H1 (cell line): ENCODE data around the gene ZPBP2. TPM values are rescaled to one million over a fixed set of nuclear protein-coding genes. Genes with fewer than 3 reads are reported as not detected.

Experiments
- CTCF ChIA-PET: fragments of 300-600 bp; sonication (Branson Sonifier 250); formaldehyde crosslinking; loops from one replicate; lab custom pipeline; 2021; ENCODE audit not compliant: partially characterized antibody; lab: Charles Lee
- POLR2A ChIA-PET: fragments of 300-600 bp; sonication (Branson Sonifier 250); formaldehyde crosslinking; loops from one replicate; lab custom pipeline; 2021; ENCODE audit warnings: inconsistent platforms; ENCODE audit not compliant: partially characterized antibody; lab: Charles Lee
- DNase-seq, 2 experiments: peaks; one replicate each; pipeline versions ENCODE4 v3.0.0 to v3.0.0-alpha.2; 2010 to 2022; ENCODE audit warnings: low spot score in 2 of 2, low read depth in 1 of 2, mixed read lengths in 1 of 2
- FAIRE-seq: peaks from 2 replicates; lab custom pipeline; 2011; peaks lifted over from hg19 to GRCh38; lab: Jason Lieb, UNC
- H2AFZ ChIP-seq: 2 replicates; pipeline ENCODE4 v1.8.1; 2012; ENCODE audit warnings: low read length, inconsistent platforms
- H2AK5ac ChIP-seq: 2 replicates; pipeline ENCODE4 v1.6.1; 2013; ENCODE audit warnings: low read depth, low read length
- H2BK120ac ChIP-seq: replicated peaks from 2 replicates; pipeline ENCODE3; 2013; ENCODE audit warnings: low read depth, low read length, inconsistent platforms
- H2BK12ac ChIP-seq: 2 replicates; pipeline ENCODE4 v1.6.1; 2013; ENCODE audit warnings: low read depth, low read length
- H2BK15ac ChIP-seq: 2 replicates; pipeline ENCODE4 v1.6.1; 2013; ENCODE audit warnings: low read length
- H2BK20ac ChIP-seq: 2 replicates; pipeline ENCODE4 v1.6.1; 2013; ENCODE audit warnings: low read length
- H2BK5ac ChIP-seq: 2 replicates; pipeline ENCODE4 v1.6.1; 2013; ENCODE audit warnings: low read depth, low read length
- H3K14ac ChIP-seq: 2 replicates; pipeline ENCODE4 v1.6.1; 2013; ENCODE audit warnings: inconsistent platforms; ENCODE audit not compliant: insufficient read length
- H3K18ac ChIP-seq: 2 replicates; pipeline ENCODE4 v1.6.1; 2013; ENCODE audit warnings: low read length; ENCODE audit errors: extremely low read depth
- H3K23ac ChIP-seq: 2 replicates; pipeline ENCODE4 v1.6.1; 2013; ENCODE audit warnings: inconsistent platforms; ENCODE audit not compliant: insufficient read length
- H3K23me2 ChIP-seq: 2 replicates; pipeline ENCODE4 v1.6.1; 2013; ENCODE audit warnings: low read depth, low read length
- H3K27ac ChIP-seq: 2 replicates; pipeline ENCODE4 v1.6.1; 2011; ENCODE audit warnings: low read depth, low read length, inconsistent platforms
- H3K27me3 ChIP-seq, 4 experiments: replicated peaks in 1 of 4; 1 replicate in 1 of 4; 2 replicates in 3 of 4; pipeline versions ENCODE4 v1.6.1 to v1.8.1; 2011 to 2013; ENCODE audit warnings: low read length in 3 of 4, mild to moderate bottlenecking in 3 of 4, inconsistent platforms in 2 of 4, mixed read lengths in 2 of 4, moderate library complexity in 1 of 4; ENCODE audit not compliant: control insufficient read depth in 3 of 4, insufficient read depth in 3 of 4; ENCODE audit errors: extremely low read depth in 1 of 4
- H3K36me3 ChIP-seq, 4 experiments: 2 replicates each; pipeline versions ENCODE4 v1.6.1 to v1.8.1; 2011 to 2013; ENCODE audit warnings: mild to moderate bottlenecking in 4 of 4, low read length in 3 of 4, moderate library complexity in 2 of 4, control low read depth in 1 of 4, inconsistent platforms in 1 of 4; ENCODE audit not compliant: insufficient read depth in 4 of 4, control insufficient read depth in 2 of 4
- H3K4ac ChIP-seq: replicated peaks from 2 replicates; pipeline ENCODE3; 2013; ENCODE audit warnings: low read length, low read depth, mixed read lengths, inconsistent platforms; ENCODE audit not compliant: insufficient read length
- H3K4me1 ChIP-seq, 4 experiments: replicated peaks in 1 of 4; 1 replicate in 1 of 4; 2 replicates in 3 of 4; pipeline versions ENCODE4 v1.6.1 to v1.8.1; 2011 to 2013; ENCODE audit warnings: low read length in 3 of 4, inconsistent platforms in 2 of 4, mixed read lengths in 1 of 4; ENCODE audit not compliant: insufficient read depth in 4 of 4, control insufficient read depth in 3 of 4
- H3K4me2 ChIP-seq, 2 experiments: 2 replicates each; pipeline versions ENCODE4 v1.6.1 to v1.8.1; 2011 to 2013; ENCODE audit warnings: low read depth in 2 of 2, low read length in 2 of 2, control low read depth in 1 of 2, inconsistent platforms in 1 of 2, mild to moderate bottlenecking in 1 of 2; ENCODE audit not compliant: insufficient read depth in 1 of 2
- H3K4me3 ChIP-seq, 4 experiments: fragments of 200-600, 300-600 bp in 1 of 4; sonication (generic), shearing (Covaris generic), sonication (Bioruptor Twin) in 1 of 4; 2 replicates each; pipeline versions ENCODE4 v1.5.1 to v1.8.1; 2011 to 2016; ENCODE audit warnings: low read length in 4 of 4, low read depth in 3 of 4, control low read depth in 2 of 4, inconsistent platforms in 2 of 4, mild to moderate bottlenecking in 2 of 4, mixed read lengths in 1 of 4, moderate library complexity in 1 of 4; ENCODE audit not compliant: insufficient read depth in 2 of 4; ENCODE audit errors: extremely low read depth in 1 of 4
- H3K56ac ChIP-seq: replicated peaks from 2 replicates; pipeline ENCODE3; 2013; ENCODE audit warnings: low read depth, mild to moderate bottlenecking, mixed read lengths, low read length, inconsistent platforms; ENCODE audit not compliant: insufficient read length
- H3K79me1 ChIP-seq: 2 replicates; pipeline ENCODE4 v1.6.1; 2013; ENCODE audit warnings: low read depth, low read length, control low read depth
- H3K79me2 ChIP-seq, 2 experiments: 2 replicates each; pipeline versions ENCODE4 v1.6.1 to v1.8.1; 2012 to 2013; ENCODE audit warnings: low read length in 2 of 2, mild to moderate bottlenecking in 2 of 2, inconsistent platforms in 1 of 2; ENCODE audit not compliant: insufficient read depth in 2 of 2, control insufficient read depth in 1 of 2
- H3K9ac ChIP-seq, 4 experiments: replicated peaks in 1 of 4; 1 replicate in 1 of 4; 2 replicates in 3 of 4; pipeline versions ENCODE4 v1.6.1 to v1.8.1; 2011 to 2013; ENCODE audit warnings: low read depth in 3 of 4, low read length in 3 of 4, control low read depth in 2 of 4, mild to moderate bottlenecking in 2 of 4, moderate library complexity in 2 of 4, inconsistent platforms in 1 of 4; ENCODE audit errors: extremely low read depth in 1 of 4
- H3K9me3 ChIP-seq, 2 experiments: 2 replicates each; pipeline versions ENCODE4 v1.6.1 to v1.8.1; 2012 to 2013; ENCODE audit warnings: mild to moderate bottlenecking in 2 of 2, moderate library complexity in 2 of 2, control low read depth in 1 of 2, inconsistent platforms in 1 of 2, low read depth in 1 of 2, low read length in 1 of 2, mixed read lengths in 1 of 2; ENCODE audit not compliant: insufficient read depth in 2 of 2
- H4K20me1 ChIP-seq, 2 experiments: replicated peaks in 1 of 2; 2 replicates each; pipeline versions ENCODE3 to v1.8.1; 2011 to 2013; ENCODE audit warnings: inconsistent platforms in 2 of 2, low read length in 2 of 2, mild to moderate bottlenecking in 1 of 2; ENCODE audit not compliant: insufficient read depth in 2 of 2, control insufficient read depth in 1 of 2
- H4K5ac ChIP-seq: 2 replicates; pipeline ENCODE4 v1.6.1; 2013; ENCODE audit warnings: low read length, low read depth, mixed read lengths, inconsistent platforms; ENCODE audit not compliant: insufficient read length
- H4K8ac ChIP-seq: 2 replicates; pipeline ENCODE4 v1.8.0; 2013; ENCODE audit warnings: mild to moderate bottlenecking, moderate library complexity, low read length, inconsistent platforms; ENCODE audit not compliant: insufficient read depth; ENCODE audit errors: extremely low read depth
- H4K91ac ChIP-seq: replicated peaks from 2 replicates; pipeline ENCODE3; 2013; ENCODE audit warnings: low read length, mixed read lengths, inconsistent platforms; ENCODE audit not compliant: insufficient read length
- CEBPB ChIP-seq: IDR thresholded peaks from 2 replicates; pipeline ENCODE4 v1.6.1; 2012; ENCODE audit warnings: low read depth, low read length
- CTBP2 ChIP-seq: IDR thresholded peaks from 2 replicates; pipeline ENCODE4 v1.7.0; 2011; ENCODE audit warnings: borderline replicate concordance, mild to moderate bottlenecking, moderate library complexity, mixed read lengths, low read length; ENCODE audit not compliant: insufficient read depth, insufficient read length
- CTCF ChIP-seq, 3 experiments: IDR thresholded peaks; 1 replicate in 2 of 3; 2 replicates in 1 of 3; pipeline versions ENCODE4 v1.5.1 to v1.6.1; 2011; ENCODE audit warnings: low read length in 3 of 3, mild to moderate bottlenecking in 3 of 3, inconsistent platforms in 2 of 3, low read depth in 1 of 3, moderate library complexity in 1 of 3; ENCODE audit not compliant: insufficient read depth in 1 of 3; ENCODE audit errors: control extremely low read depth in 1 of 3
- KDM4A ChIP-seq: IDR thresholded peaks from one replicate; pipeline ENCODE4 v1.7.1; 2012; ENCODE audit warnings: low read depth, mild to moderate bottlenecking, moderate library complexity, low read length, inconsistent platforms; ENCODE audit not compliant: severe bottlenecking
- PHF8 ChIP-seq: fragments of 200-600 bp; sonication (generic); conservative IDR thresholded peaks from 2 replicates; pipeline ENCODE4 v1.7.1; 2012; ENCODE audit warnings: low read depth, mild to moderate bottlenecking, inconsistent platforms, low read length, moderate library complexity
- RAD21 ChIP-seq, 2 experiments: IDR thresholded peaks in 1 of 2; conservative IDR thresholded peaks in 1 of 2; 2 replicates each; pipeline ENCODE4 v1.6.1; 2011; ENCODE audit warnings: low read depth in 2 of 2, low read length in 2 of 2, improper control_type of control experiment in 1 of 2, inconsistent platforms in 1 of 2, mild to moderate bottlenecking in 1 of 2, moderate library complexity in 1 of 2
- USF2 ChIP-seq: IDR thresholded peaks from 2 replicates; pipeline ENCODE4 v1.6.1; 2011; ENCODE audit warnings: low read length, improper control_type of control experiment
- YY1 ChIP-seq: IDR thresholded peaks from 2 replicates; pipeline ENCODE4 v1.6.1; 2011; ENCODE audit warnings: low read depth, mild to moderate bottlenecking, low read length
- WGBS, 2 experiments: shearing (Covaris generic) in 1 of 2; methylation state at CpG; one replicate each; pipeline versions ENCODE4 v1.1.6 to v1.1.7; 2013 to 2015; ENCODE audit warnings: low lambda C conversion rate in 2 of 2, mixed read lengths in 2 of 2, inconsistent platforms in 1 of 2, low coverage in 1 of 2, missing lambda C conversion rate in 1 of 2; ENCODE audit not compliant: insufficient replicate concordance in 2 of 2, insufficient coverage in 1 of 2, insufficient read length in 1 of 2; ENCODE audit errors: extremely low coverage in 1 of 2, missing lambda C conversion rate in 1 of 2; 5-methylcytosine and 5-hydroxymethylcytosine counted together
- polyA plus RNA-seq, 7 experiments: library from polyadenylated mRNA; depleted of rRNA in 3 of 7; stranded (reverse) in 5 of 7; unstranded in 2 of 7; fragments of >200 nt in 5 of 7; fragments of 200-250 nt in 2 of 7; gene quantifications; 1 replicate in 5 of 7; 2 replicates in 1 of 7; 4 replicates in 1 of 7; pipeline versions ENCODE4 v1.2.1 to v1.2.3, GENCODE V29; 2011 to 2013; ENCODE audit warnings: missing spikeins in 2 of 7, mixed read lengths in 2 of 7
- total RNA-seq: library from RNA; stranded (reverse); fragmentation: NEBNext Ultra II Directional; extraction: Animal tissue kit (Norgen Biotek cat#: 25700); gene quantifications from 2 replicates; pipeline ENCODE4 v1.2.1, GENCODE V29; 2021

ZPBP2 gene
- total and polyA plus RNA-seq, 2 of the 8 experiments (the other 6 are each of a cell fraction or from before 2014, with no cell fraction given), result not detected

DNA sequence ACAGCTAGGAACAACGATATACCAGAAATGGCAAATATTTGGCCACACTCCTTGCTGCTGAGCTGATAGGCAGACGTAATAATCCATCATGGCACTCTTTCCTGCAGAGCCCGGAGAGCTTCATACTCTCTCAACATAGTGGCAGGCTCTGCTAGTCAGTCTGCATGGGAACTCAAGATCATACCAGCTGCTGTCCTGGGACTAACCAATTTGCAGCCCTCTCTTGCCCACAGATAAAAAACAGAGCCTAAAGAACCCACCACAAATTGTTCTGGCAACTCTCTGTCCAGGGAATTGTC, 36.9 kb downstream of the ZPBP2 start:
- FAIRE-seq (no peak), DNase-seq (no peak)
- no peak overlapping the region for H4K91ac ChIP-seq
- H3K18ac ChIP-seq, result no peak overlapping the region
- H3K23ac ChIP-seq, result no peak overlapping the region
- H4K5ac ChIP-seq, result no peak overlapping the region
- no peak overlapping the region for H4K8ac ChIP-seq
- no peaks in the 10 kb centered on the region for H3K79me1 ChIP-seq
- H3K4me1 ChIP-seq, result no peaks in the 10 kb centered on the region
- no peaks in the 10 kb centered on the region for H3K27me3 ChIP-seq
- POLR2A ChIA-PET, result interaction anchor here (0.9 to 1.3 kb wide), 2 partner anchors 22 to 29 kb away, joined by 3 to 4 read pairs; partner anchors contain the start of genes LRRC3C and ORMDL3
- H4K20me1 ChIP-seq, result no peaks in the 10 kb centered on the region
- no peak overlapping the region for H3K4ac ChIP-seq
- CTCF ChIA-PET, result no interaction called here
- no peak overlapping the region for H2BK12ac ChIP-seq
- no peak overlapping the region for H3K27ac ChIP-seq
- no peak overlapping the region for H3K4me3 ChIP-seq
- no peak overlapping the region for H2AK5ac ChIP-seq
- no peak overlapping the region for H3K9ac ChIP-seq
- no peak overlapping the region for H2BK15ac ChIP-seq
- no peaks in the 10 kb centered on the region for H3K9me3 ChIP-seq
- no peak overlapping the region for H2AFZ ChIP-seq
- no peak overlapping the region for H3K56ac ChIP-seq
- WGBS, 2 experiments, result 84% methylated on average over 3 of the region's 3 CpGs; no CpG with 5 or more reads in 1 of the 2 experiments
- TF ChIP-seq CEBPB, result no peak
- no peak for TF ChIP-seq PHF8
- no peak for TF ChIP-seq CTCF (IDR thresholded peaks at IDR 0.05; ENCODE audit: control extremely low read depth in 1 of 3, insufficient read depth in 1 of 3, low read depth in 1 of 3, low read length in 3 of 3)
- no peak for TF ChIP-seq USF2
- TF ChIP-seq CTBP2, result no peak
- no peak for TF ChIP-seq RAD21 (IDR thresholded peaks at IDR 0.05 in 1 of 2, conservative IDR thresholded peaks at IDR 0.05 in 1 of 2; ENCODE audit: low read depth in 2 of 2, low read length in 2 of 2)
- TF ChIP-seq YY1, result no peak
- no peak for TF ChIP-seq KDM4A
- no peak overlapping the region for H2BK20ac ChIP-seq
- H3K14ac ChIP-seq, result no peak overlapping the region
- H3K36me3 ChIP-seq, result peaks cover 0 to 8% (median under 1%) of the 10 kb centered on the region in 4 experiments; a peak in 3 of 8 replicates
- H2BK120ac ChIP-seq, result no peak overlapping the region
- H3K79me2 ChIP-seq, result no peaks in the 10 kb centered on the region
- no peak overlapping the region for H2BK5ac ChIP-seq
- no peak overlapping the region for H3K4me2 ChIP-seq
- no peaks in the 10 kb centered on the region for H3K23me2 ChIP-seq
